Right cardiac atrium (tissue), 5 donors: Measurements from ENCODE around the gene TCP11. TPM values are rescaled to one million over a fixed set of nuclear protein-coding genes. Genes with fewer than 3 reads are reported as not detected.

ENCODE experiments used
- ATAC-seq, 2 donors: fragments of 200-7000 bp; cut with Tn5 transposase; one replicate each; pipeline versions ENCODE4 v1.8.0 to v1.9.1; 2020; ENCODE audit warnings: moderate library complexity in 2 of 2, mild to moderate bottlenecking in 1 of 2
- DNase-seq, 3 donors: peaks; one replicate each; pipeline ENCODE4 v3.0.0-alpha.2; 2020
- H3K27ac ChIP-seq: one replicate; pipeline ENCODE4 v1.5.1; 2013; ENCODE audit warnings: mild to moderate bottlenecking, low read length, control low read depth, moderate library complexity
- H3K27me3 ChIP-seq: one replicate; pipeline ENCODE4 v1.6.1; 2013; ENCODE audit not compliant: control insufficient read depth, insufficient read depth
- H3K4me1 ChIP-seq: one replicate; pipeline ENCODE4 v1.6.1; 2013; ENCODE audit warnings: low read length; ENCODE audit not compliant: control insufficient read depth, insufficient read depth
- H3K4me3 ChIP-seq: one replicate; pipeline ENCODE4 v1.5.1; 2013; ENCODE audit warnings: low read length, control low read depth
- H3K9me3 ChIP-seq: one replicate; pipeline ENCODE4 v1.6.1; 2013; ENCODE audit warnings: low read length; ENCODE audit not compliant: control insufficient read depth
- WGBS: extraction: QIAGEN DNeasy Blood & Tissue Kit; methylation state at CpG from one replicate; pipeline ENCODE4 v1.1.7; 2013; 5-methylcytosine and 5-hydroxymethylcytosine counted together
- intact Hi-C, 4 donors: fragments of 100-400 bp; cut with DNase I; formaldehyde crosslinking; loops; one replicate each; pipeline versions ENCODE4 v1.11.0 to v1.14.0; 2022 to 2023
- polyA plus RNA-seq: library from polyadenylated mRNA; stranded (reverse); fragments of 200-250 nt; gene quantifications from one replicate; pipeline ENCODE4 v1.2.3, GENCODE V29; 2013
- total RNA-seq, 4 donors: library from RNA; stranded (reverse); fragmentation: NEBNext Ultra II Directional; extraction: Animal tissue kit (Norgen Biotek cat#: 25700); gene quantifications; one replicate each; pipeline ENCODE4 v1.2.1, GENCODE V29; 2021
- donor health status: healthy with polysubstance abuse.
- donor health status: DM: no; HTN: yes; CAD: no.
- donor health status: DM: no; HTN: no; CAD: no.
- donor health status: DM: no; HTN: yes; CAD: no; lungs with severe emphysema.
- donor health status: DM: yes; HTN: yes; CAD: no.

The TCP11 gene
- total and polyA plus RNA-seq, 5 donors: 0.07 TPM; not detected in 4

GRCh38 chr6:35070111-35070510, 71.0 kb downstream of the TCP11 start:
- no peak for ATAC-seq
- H3K4me3 ChIP-seq: no peak overlapping the region
- H3K4me1 ChIP-seq: peaks cover 6% of the 10 kb centered on the region
- H3K27ac ChIP-seq: no peak overlapping the region
- 92% methylated on average over 2 of the region's 2 CpGs for WGBS
- no peak for DNase-seq
- intact Hi-C loops: no loop called here
- no peaks in the 10 kb centered on the region for H3K27me3 ChIP-seq
- H3K9me3 ChIP-seq: no peaks in the 10 kb centered on the region

GRCh38 chr6:35069262-35069661, 71.9 kb downstream of the TCP11 start:
- no peaks in the 10 kb centered on the region for H3K27me3 ChIP-seq
- H3K4me1 ChIP-seq: peaks cover 10% of the 10 kb centered on the region
- ATAC-seq (no peak), DNase-seq (peak in 1 of 3 donors; percentile 19)
- 97% methylated on average over 2 of the region's 2 CpGs for WGBS
- H3K9me3 ChIP-seq: no peaks in the 10 kb centered on the region
- no peak overlapping the region for H3K4me3 ChIP-seq
- no peak overlapping the region for H3K27ac ChIP-seq
- intact Hi-C loops: no loop called here

- peak in 1 of 3 donors; percentile 47 for DNase-seq
- 71% methylated on average over 7 of the region's 7 CpGs for WGBS
These were observed 72.5 kb downstream of the TCP11 start for GRCh38 chr6:35068644-35069043.

GRCh38 chr6:35068206-35068605, 72.9 kb downstream of the TCP11 start:
- H3K27ac ChIP-seq: peak overlapping the region; percentile 39
- 63% methylated on average over 9 of the region's 9 CpGs for WGBS
- no peaks in the 10 kb centered on the region for H3K9me3 ChIP-seq
- no peaks in the 10 kb centered on the region for H3K27me3 ChIP-seq
- DNase-seq: peak in 2 of 3 donors; percentile 37 to 57
- peaks cover 13% of the 10 kb centered on the region for H3K4me1 ChIP-seq
- intact Hi-C loops: no loop called here
- ATAC-seq: peak; percentile 22 to 52
- H3K4me3 ChIP-seq: no peak overlapping the region

More at GRCh38 chr6:35068644-35069043, 72.5 kb downstream of the TCP11 start:
- no peak overlapping the region for H3K4me3 ChIP-seq
- no peak for ATAC-seq
- peak overlapping the region; percentile 39 for H3K27ac ChIP-seq
- H3K9me3 ChIP-seq: no peaks in the 10 kb centered on the region
- intact Hi-C loops: no loop called here
- H3K27me3 ChIP-seq: no peaks in the 10 kb centered on the region
- H3K4me1 ChIP-seq: peaks cover 15% of the 10 kb centered on the region

Other genes with a start within 250 kb of the TCP11 start
- under 1 TPM; 0.25 to 0.86 (median 0.49) TPM for gene SCUBE3, start 72.6 kb upstream of the TCP11 start, total RNA-seq
- 0.38 TPM for gene SCUBE3, start 72.6 kb upstream of the TCP11 start, polyA plus RNA-seq
- gene ZNF76, start 118.4 kb upstream of the TCP11 start, total RNA-seq: 10 to 100 TPM; 28.6 to 44.4 (median 38.2) TPM
- gene ZNF76, start 118.4 kb upstream of the TCP11 start, polyA plus RNA-seq: 35.8 TPM
- gene DEF6, start 156.5 kb upstream of the TCP11 start, total RNA-seq: 1 to 10 TPM; 2.2 to 3.6 (median 2.7) TPM
- gene DEF6, start 156.5 kb upstream of the TCP11 start, polyA plus RNA-seq: 1.3 TPM
- gene PPARD, start 201.2 kb upstream of the TCP11 start, total RNA-seq: 10 to 100 TPM; 20.5 to 22.6 (median 21.3) TPM
- gene PPARD, start 201.2 kb upstream of the TCP11 start, polyA plus RNA-seq: 21.2 TPM